Tibial nerve (tissue), 4 donors: ENCODE results near the gene ABHD12B. TPM values are rescaled to one million over a fixed set of nuclear protein-coding genes. Genes with fewer than 3 reads are reported as not detected.

Experiments
- DNase-seq, 2 donors: peaks; one replicate each; pipeline ENCODE4 v3.0.0-alpha.2; 2019; ENCODE audit warnings: low spot score in 2 of 2
- H3K27ac ChIP-seq, 4 donors: fragments of 200-600 bp; sonication (generic) in 3 of 4; one replicate each; pipeline ENCODE4 v1.5.1; 2017 to 2019; ENCODE audit warnings: mild to moderate bottlenecking in 1 of 4
- H3K27me3 ChIP-seq, 2 donors: fragments of 200-600 bp; sonication (generic) in 1 of 2; one replicate each; pipeline versions ENCODE4 v1.5.1 to v1.6.0; 2017 to 2019
- H3K36me3 ChIP-seq, 3 donors: fragments of 200-600 bp; sonication (generic); one replicate each; pipeline ENCODE4 v1.5.1; 2018 to 2019
- H3K4me1 ChIP-seq, 4 donors: fragments of 200-600 bp; sonication (generic) in 3 of 4; one replicate each; pipeline ENCODE4 v1.5.1; 2017 to 2019
- H3K4me3 ChIP-seq, 4 donors: fragments of 200-600 bp; sonication (generic) in 3 of 4; one replicate each; pipeline ENCODE4 v1.5.1; 2017 to 2019; ENCODE audit warnings: mild to moderate bottlenecking in 1 of 4, moderate library complexity in 1 of 4
- H3K9me3 ChIP-seq, 4 donors: fragments of 200-600 bp; sonication (generic) in 3 of 4; one replicate each; pipeline ENCODE4 v1.5.1; 2017 to 2019
- EP300 ChIP-seq, 2 donors: sonication (generic); formaldehyde crosslinking; IDR thresholded peaks; one replicate each; pipeline ENCODE4 v1.6.1; 2017; ENCODE audit warnings: antibody characterized with exemption in 2 of 2, mild to moderate bottlenecking in 1 of 2
- POLR2A ChIP-seq, 2 donors: fragments of 450-650 bp; IDR thresholded peaks; one replicate each; pipeline ENCODE4 v1.6.1; 2017; ENCODE audit warnings: antibody characterized with exemption in 2 of 2, mild to moderate bottlenecking in 2 of 2, moderate library complexity in 2 of 2
- WGBS, 2 donors: methylation state at CpG; one replicate each; pipeline ENCODE4 v1.1.5; 2018; 5-methylcytosine and 5-hydroxymethylcytosine counted together
- total RNA-seq, 4 donors: library from RNA; depleted of rRNA; stranded (reverse); fragments of >200 nt; gene quantifications; one replicate each; pipeline ENCODE4 v1.1.0, GENCODE V29; 2016
- TF ChIP-seq, protein P1 (sequence below), 5 experiments: fragments of 200-600 bp in 3 of 5; fragments of 450-650 bp in 2 of 5; sonication (generic) in 3 of 5; IDR thresholded peaks; one replicate each; pipeline ENCODE4 v1.5.1; 2016 to 2019; ENCODE audit warnings: antibody characterized with exemption in 5 of 5, mild to moderate bottlenecking in 3 of 5, moderate library complexity in 2 of 5

The ABHD12B gene
- total RNA-seq, 4 donors from 2014 or later: not detected

GRCh38 chr14:50931559-50931958 is 59.7 kb downstream of the ABHD12B start:
- TF ChIP-seq, protein P1, sequence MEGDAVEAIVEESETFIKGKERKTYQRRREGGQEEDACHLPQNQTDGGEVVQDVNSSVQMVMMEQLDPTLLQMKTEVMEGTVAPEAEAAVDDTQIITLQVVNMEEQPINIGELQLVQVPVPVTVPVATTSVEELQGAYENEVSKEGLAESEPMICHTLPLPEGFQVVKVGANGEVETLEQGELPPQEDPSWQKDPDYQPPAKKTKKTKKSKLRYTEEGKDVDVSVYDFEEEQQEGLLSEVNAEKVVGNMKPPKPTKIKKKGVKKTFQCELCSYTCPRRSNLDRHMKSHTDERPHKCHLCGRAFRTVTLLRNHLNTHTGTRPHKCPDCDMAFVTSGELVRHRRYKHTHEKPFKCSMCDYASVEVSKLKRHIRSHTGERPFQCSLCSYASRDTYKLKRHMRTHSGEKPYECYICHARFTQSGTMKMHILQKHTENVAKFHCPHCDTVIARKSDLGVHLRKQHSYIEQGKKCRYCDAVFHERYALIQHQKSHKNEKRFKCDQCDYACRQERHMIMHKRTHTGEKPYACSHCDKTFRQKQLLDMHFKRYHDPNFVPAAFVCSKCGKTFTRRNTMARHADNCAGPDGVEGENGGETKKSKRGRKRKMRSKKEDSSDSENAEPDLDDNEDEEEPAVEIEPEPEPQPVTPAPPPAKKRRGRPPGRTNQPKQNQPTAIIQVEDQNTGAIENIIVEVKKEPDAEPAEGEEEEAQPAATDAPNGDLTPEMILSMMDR (IDR thresholded peaks at IDR 0.05): no peak
- TF ChIP-seq EP300 (IDR thresholded peaks at IDR 0.05): no peak
- no peak for TF ChIP-seq POLR2A (IDR thresholded peaks at IDR 0.05)
- no peak overlapping the region for H3K4me3 ChIP-seq
- H3K27ac ChIP-seq: no peak overlapping the region
- no peaks in the 10 kb centered on the region for H3K9me3 ChIP-seq
- no peak for DNase-seq
- peaks cover 0 to 3% (median 0%) of the 10 kb centered on the region in 4 donors for H3K4me1 ChIP-seq
- H3K27me3 ChIP-seq: no peaks in the 10 kb centered on the region
- H3K36me3 ChIP-seq: peaks cover 0 to 87% (median 0%) of the 10 kb centered on the region in 3 donors
- 95 to 96% methylated on average over 3 of the region's 3 CpGs for WGBS, 2 donors

- TF ChIP-seq, protein P1 (IDR thresholded peaks at IDR 0.05): no peak
- H3K4me3 ChIP-seq: no peak overlapping the region
- peaks cover 0 to 85% (median 0%) of the 10 kb centered on the region in 3 donors for H3K36me3 ChIP-seq
- no peak for DNase-seq
- no peak overlapping the region for H3K27ac ChIP-seq
- no peaks in the 10 kb centered on the region for H3K27me3 ChIP-seq
- H3K4me1 ChIP-seq: peaks cover 0 to 3% (median 0%) of the 10 kb centered on the region in 4 donors
- WGBS, 2 donors: 69 to 82% methylated on average over 1 of the region's 1 CpG
- no peaks in the 10 kb centered on the region for H3K9me3 ChIP-seq
These were observed 60.3 kb downstream of the ABHD12B start for GRCh38 chr14:50932156-50932555.

DNA sequence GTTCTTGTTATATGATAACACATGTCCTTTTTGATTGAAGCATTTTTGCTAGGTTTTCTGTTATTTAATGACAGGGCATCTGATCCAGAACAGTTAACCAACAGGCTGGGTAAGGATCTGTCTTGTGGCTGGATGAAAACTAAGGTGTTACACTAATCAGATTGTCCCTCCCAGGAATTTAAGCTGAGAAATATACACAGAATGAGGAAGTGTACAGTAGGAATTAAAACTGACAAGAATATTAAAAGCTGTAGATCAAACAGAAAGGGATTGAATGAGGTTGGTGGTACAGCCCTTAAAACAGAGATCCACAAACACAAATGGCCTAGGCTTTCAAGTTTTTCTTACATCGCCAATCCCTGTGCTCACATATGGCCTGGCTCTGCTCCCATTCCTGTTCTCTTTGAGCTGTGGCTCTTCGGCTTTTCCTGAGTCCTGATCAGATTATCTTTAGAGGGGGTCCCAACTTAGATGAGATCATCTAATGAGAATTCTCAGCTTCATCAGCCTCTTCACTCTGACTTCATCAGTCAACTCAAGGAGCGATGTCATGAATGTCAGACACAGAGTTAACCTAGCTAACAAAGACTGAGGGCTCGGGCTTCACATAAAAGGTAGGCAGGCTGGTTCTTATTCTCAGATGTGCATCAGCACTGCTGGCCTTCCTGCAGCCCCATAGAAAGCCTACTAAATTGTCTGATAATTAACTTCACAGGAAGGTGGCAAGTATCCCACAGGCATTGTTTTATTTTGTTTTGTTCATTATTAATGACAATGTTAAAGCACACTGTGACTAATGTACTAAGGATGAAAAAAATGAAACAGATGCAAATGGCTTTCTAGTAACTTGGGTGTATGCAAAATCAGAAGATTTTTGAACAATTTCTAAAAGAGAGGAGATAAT is 61.0 kb downstream of the ABHD12B start:
- TF ChIP-seq EP300 (IDR thresholded peaks at IDR 0.05): no peak
- TF ChIP-seq POLR2A (IDR thresholded peaks at IDR 0.05): no peak
- TF ChIP-seq, protein P1 (IDR thresholded peaks at IDR 0.05): no peak
- Histone ChIP-seq H3K4me3 (no peak overlapping the region), H3K4me1 (peaks cover 0 to 7% (median 0%) of the 10 kb centered on the region in 4 donors), H3K36me3 (peaks cover 0 to 78% (median 0%) of the 10 kb centered on the region in 3 donors), H3K27me3 (no peaks in the 10 kb centered on the region), H3K9me3 (no peaks in the 10 kb centered on the region), H3K27ac (no peak overlapping the region)
- WGBS, 2 donors: 82 to 84% methylated on average over 4 of the region's 4 CpGs
- DNase-seq: no peak

GRCh38 chr14:50935126-50936015 is 63.5 kb downstream of the ABHD12B start:
- peaks cover 0 to 53% (median 0%) of the 10 kb centered on the region in 3 donors for H3K36me3 ChIP-seq
- H3K27me3 ChIP-seq: no peaks in the 10 kb centered on the region
- no peak for DNase-seq
- H3K4me1 ChIP-seq: peaks cover 0 to 9% (median 0%) of the 10 kb centered on the region in 4 donors
- WGBS, 2 donors: 59 to 62% methylated on average over 5 of the region's 5 CpGs
- no peak for TF ChIP-seq EP300 (IDR thresholded peaks at IDR 0.05)
- TF ChIP-seq POLR2A (IDR thresholded peaks at IDR 0.05): no peak
- TF ChIP-seq, protein P1 (IDR thresholded peaks at IDR 0.05): no peak
- no peaks in the 10 kb centered on the region for H3K9me3 ChIP-seq
- H3K27ac ChIP-seq: no peak overlapping the region
- H3K4me3 ChIP-seq: no peak overlapping the region
